Skeletal muscle cell (primary cell): ENCODE measurements around the gene C1orf122.

ENCODE experiments used
- DNase-seq: peaks from one replicate; pipeline ENCODE4 v3.0.0-alpha.2; 2010; ENCODE audit warnings: low read depth
- H3K4me3 ChIP-seq: 2 replicates; pipeline ENCODE4 v1.5.1; 2011; ENCODE audit warnings: low read depth, mild to moderate bottlenecking, control low read depth, low read length, moderate library complexity

C1orf122 gene

DNA sequence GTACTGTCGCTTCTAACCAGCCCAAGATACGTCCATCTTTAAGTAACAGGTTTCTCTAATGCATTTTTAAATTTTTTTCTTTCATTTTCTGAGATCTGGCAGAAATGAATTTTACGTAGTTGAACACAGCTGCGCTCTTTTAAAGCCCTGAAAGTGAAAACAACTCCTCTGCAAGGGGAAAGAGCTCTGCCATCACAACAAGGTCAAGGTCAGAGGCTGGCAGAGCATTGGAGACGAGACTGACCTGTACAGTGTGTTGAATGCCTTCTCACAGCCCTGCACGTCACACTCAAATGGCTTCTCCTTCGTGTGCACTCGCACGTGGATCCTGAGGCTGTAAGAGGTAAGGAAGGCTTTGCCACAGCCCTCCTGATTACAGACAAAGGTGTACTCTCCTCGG, 32.1 kb downstream of the C1orf122 start:
- no peak for DNase-seq
- no peak overlapping the region for H3K4me3 ChIP-seq

GRCh38 chr1:37840711-37841110, 33.1 kb downstream of the C1orf122 start:
- no peak overlapping the region for H3K4me3 ChIP-seq
- no peak for DNase-seq

DNA sequence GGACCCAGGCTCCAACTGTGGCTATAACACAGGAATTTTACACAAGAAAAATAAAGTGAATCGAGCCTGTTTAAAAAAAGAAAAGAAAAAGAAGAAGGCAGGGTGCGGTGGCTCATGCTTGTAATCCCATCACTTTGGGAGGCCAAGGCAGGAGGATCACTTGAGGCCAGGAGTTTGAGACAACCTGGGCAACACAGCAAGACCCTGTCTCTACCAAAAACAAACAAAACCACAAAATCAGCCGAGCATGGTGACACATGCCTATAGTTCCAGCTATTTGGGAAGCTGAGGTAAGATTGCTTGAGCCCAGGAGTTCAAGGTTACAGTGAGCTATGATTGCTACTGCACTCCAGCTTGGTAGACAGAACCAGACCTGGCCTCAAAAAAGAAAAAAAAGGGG, 34.1 kb downstream of the C1orf122 start:
- DNase-seq: no peak
- no peak overlapping the region for H3K4me3 ChIP-seq

DNA sequence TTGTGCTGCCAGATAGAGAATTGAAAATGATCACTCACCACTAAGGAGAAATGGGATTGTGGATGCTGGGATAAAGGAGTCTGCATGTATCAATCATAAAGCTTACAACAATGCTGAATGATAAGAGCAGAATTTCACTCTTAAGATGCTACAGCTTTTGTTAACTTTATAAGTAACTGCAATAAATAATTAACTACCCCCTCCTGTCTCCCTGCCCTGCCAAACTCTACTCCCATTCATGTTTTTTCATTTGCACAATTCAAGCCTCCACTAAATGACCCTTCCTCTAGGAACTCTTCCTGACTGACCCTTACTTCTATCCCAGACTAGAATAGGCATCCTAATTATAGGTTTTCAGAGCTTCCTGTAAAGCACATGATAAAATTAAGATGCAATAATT, 36.9 kb downstream of the C1orf122 start:
- H3K4me3 ChIP-seq: no peak overlapping the region

DNA sequence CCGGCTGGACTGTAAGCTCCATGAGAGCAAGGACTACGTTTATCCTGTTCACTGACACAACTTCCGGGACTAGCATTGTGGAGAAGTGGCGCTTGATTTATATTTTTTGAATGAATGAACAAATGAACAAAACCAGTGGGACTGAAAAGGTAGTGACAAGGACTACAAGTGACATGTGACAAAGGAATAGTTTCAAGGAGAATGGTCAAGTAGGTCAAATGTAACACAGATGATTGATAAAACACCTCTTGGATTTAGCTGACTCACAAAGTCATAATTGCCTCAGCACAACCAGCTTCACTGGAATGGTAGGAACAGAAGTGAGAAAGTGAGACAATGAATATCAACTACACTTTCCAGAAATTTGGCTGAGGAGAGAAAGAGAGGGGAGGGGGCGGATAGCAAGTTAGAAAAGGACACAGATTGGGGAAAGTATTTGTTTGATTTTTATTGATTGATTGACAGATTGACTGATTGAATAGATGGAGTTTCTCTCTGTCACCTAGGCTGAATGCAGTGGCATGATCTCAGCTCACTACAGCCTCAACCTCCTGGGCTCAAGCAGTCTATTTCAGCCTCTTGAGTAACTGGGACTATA, 37.6 kb downstream of the C1orf122 start:
- no peak overlapping the region for H3K4me3 ChIP-seq
- DNase-seq: no peak

More for the DNA sequence above, 36.9 kb downstream of the C1orf122 start:
- no peak for DNase-seq

DNA sequence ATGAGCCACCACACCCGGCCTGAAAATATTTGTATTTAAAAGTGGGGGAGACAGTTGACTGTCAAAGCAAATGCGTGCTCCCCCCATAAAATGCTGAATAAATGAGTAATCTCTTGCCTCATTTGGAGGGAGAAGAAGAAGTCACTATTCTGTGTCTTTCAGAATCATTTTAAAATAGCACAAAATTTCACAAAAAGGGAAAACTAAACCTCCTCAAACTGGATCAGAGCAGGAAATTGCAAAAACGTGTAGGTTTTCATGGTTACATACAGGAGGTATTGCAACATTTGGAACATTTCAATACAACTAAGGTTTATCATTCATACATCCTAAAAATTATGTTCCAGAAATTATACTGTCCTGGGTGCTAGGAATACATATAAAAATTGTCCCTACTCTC, 38.2 kb downstream of the C1orf122 start:
- DNase-seq: no peak
- no peak overlapping the region for H3K4me3 ChIP-seq

DNA sequence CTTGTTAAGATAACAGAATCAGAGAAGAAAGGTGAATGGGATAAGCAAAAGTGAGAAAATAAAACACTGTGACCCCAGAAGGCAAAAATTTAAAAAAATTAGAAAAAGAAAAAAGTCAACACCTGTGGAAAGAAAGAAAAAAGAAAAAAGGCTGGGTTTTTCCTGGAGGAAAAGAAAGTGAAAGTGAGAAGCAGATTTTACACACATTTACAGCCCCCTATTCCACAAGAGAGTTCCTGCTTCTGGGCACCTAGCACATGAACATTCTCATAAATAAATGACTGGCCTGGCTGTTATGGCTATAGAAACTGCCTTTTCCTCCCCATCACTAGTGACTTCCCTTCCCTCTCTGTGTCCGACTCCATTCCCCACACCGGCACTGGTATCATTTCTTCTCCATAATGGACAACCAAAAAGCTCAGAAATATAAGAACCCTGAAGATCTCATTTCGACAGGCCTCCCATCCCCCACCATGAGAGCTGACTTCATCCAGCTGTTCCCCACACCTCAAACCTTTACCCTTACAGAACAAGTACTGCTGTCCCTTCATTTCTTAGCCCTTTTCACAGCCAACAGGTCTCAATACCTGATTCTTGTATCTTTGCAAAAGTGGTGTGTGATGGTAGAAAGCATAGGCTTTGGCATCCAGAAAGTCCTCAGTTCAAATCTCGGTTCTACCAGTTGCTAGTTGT, 39.2 kb downstream of the C1orf122 start:
- DNase-seq: no peak
- H3K4me3 ChIP-seq: no peak overlapping the region

DNA sequence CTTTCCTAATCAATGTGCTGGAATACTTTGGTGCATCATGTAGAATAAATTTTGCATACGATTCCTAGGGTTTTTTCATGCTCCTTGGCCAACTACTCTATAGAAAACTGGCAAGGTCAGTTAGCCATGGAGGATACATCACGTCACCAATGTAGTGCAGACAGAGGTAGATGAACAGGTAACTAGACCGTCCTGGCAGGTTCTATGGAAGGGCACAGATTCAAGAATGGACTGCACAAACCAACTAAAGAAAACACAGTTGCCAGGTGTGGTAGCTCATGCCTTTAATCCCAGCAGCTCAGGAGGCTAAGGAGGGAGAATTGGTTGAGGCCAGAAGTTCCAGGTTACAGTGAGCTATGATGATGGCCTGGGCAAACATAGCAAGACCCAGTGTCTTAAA, 41.9 kb downstream of the C1orf122 start:
- no peak overlapping the region for H3K4me3 ChIP-seq

GRCh38 chr1:37850352-37850955, 42.9 kb downstream of the C1orf122 start:
- H3K4me3 ChIP-seq: no peak overlapping the region
- no peak for DNase-seq

More for the DNA sequence above, 41.9 kb downstream of the C1orf122 start:
- no peak for DNase-seq

GRCh38 chr1:37851262-37851661, 43.7 kb downstream of the C1orf122 start:
- no peak for DNase-seq
- H3K4me3 ChIP-seq: no peak overlapping the region

GRCh38 chr1:37851782-37852210, 44.2 kb downstream of the C1orf122 start:
- no peak overlapping the region for H3K4me3 ChIP-seq
- DNase-seq: no peak

DNA sequence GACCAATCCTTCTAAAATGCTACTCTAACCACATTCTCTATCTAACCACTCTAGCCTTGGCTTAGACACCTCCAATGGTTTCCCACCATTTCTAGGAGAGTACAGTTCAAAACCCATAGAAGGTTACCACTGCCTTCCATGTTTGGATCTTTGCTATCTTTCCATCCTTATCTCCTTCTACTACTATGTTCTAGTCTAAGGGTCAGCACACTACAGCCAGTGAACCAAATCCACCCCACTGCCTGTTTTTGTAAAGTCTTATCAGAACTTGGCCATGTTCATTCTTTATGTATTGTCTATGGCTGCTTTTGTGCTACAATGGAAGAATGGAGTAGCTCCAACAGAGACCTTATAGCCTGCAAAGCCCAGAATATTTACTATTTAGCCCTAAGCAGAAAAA, 45.6 kb downstream of the C1orf122 start:
- H3K4me3 ChIP-seq: no peak overlapping the region
- DNase-seq: no peak

- no peak overlapping the region for H3K4me3 ChIP-seq
- DNase-seq: no peak
Measured at GRCh38 chr1:37854406-37854805, 46.8 kb downstream of the C1orf122 start.
